CD4-positive, alpha-beta memory T cell (primary cell): ENCODE data around the gene BLID. TPM values are rescaled to one million over a fixed set of nuclear protein-coding genes. Genes with fewer than 3 reads are reported as not detected.

ENCODE experiments used
- CTCF ChIA-PET: fragments of 350-600 bp; sonication (Branson Sonifier 250); formaldehyde crosslinking; loops from one replicate; lab custom pipeline; 2021; ENCODE audit warnings: inconsistent platforms; ENCODE audit not compliant: partially characterized antibody; lab: Charles Lee
- POLR2A ChIA-PET: fragments of 350-600 bp; sonication (Branson Sonifier 250); formaldehyde crosslinking; loops from one replicate; lab custom pipeline; 2021; ENCODE audit not compliant: partially characterized antibody; lab: Charles Lee
- DNase-seq, 5 donors: peaks; one replicate each; pipeline versions ENCODE4 v3.0.0 to v3.0.0-alpha.2; 2020 to 2022; ENCODE audit warnings: mixed read lengths in 1 of 5
- H3K27ac ChIP-seq: one replicate; pipeline ENCODE4 v1.7.0; 2013; ENCODE audit warnings: low read depth, low read length
- H3K27me3 ChIP-seq: 2 replicates; pipeline ENCODE4 v1.7.0; 2013; ENCODE audit warnings: mild to moderate bottlenecking, low read length, moderate library complexity; ENCODE audit not compliant: insufficient read depth
- H3K36me3 ChIP-seq: 2 replicates; pipeline ENCODE4 v1.7.0; 2013; ENCODE audit warnings: mild to moderate bottlenecking, low read length, moderate library complexity; ENCODE audit not compliant: insufficient read depth
- H3K4me1 ChIP-seq: 2 replicates; pipeline ENCODE4 v1.7.0; 2013; ENCODE audit warnings: mild to moderate bottlenecking, low read length, moderate library complexity; ENCODE audit not compliant: insufficient read depth
- H3K4me3 ChIP-seq, 2 donors: one replicate each; pipeline ENCODE4 v1.7.0; 2013; ENCODE audit warnings: low read length in 2 of 2, mild to moderate bottlenecking in 1 of 2
- H3K9me3 ChIP-seq, 2 donors: one replicate each; pipeline ENCODE4 v1.7.0; 2013; ENCODE audit warnings: low read length in 2 of 2, control low read depth in 1 of 2; ENCODE audit not compliant: control insufficient read depth in 1 of 2
- H3K27ac Mint-ChIP-seq, 7 donors: one replicate each; pipeline ENCODE4 v1.8.0; 2020 to 2021; ENCODE audit warnings: mixed read lengths in 7 of 7, mild to moderate bottlenecking in 6 of 7, inconsistent platforms in 3 of 7, moderate library complexity in 3 of 7
- H3K27me3 Mint-ChIP-seq, 2 donors: one replicate each; pipeline ENCODE4 v1.8.0; 2020 to 2021; ENCODE audit warnings: mixed read lengths in 2 of 2
- H3K36me3 Mint-ChIP-seq, 2 donors: one replicate each; pipeline ENCODE4 v1.8.0; 2020 to 2021; ENCODE audit warnings: mixed read lengths in 2 of 2, inconsistent platforms in 1 of 2, mild to moderate bottlenecking in 1 of 2
- H3K4me1 Mint-ChIP-seq, 4 donors: one replicate each; pipeline ENCODE4 v1.8.0; 2020 to 2021; ENCODE audit warnings: mixed read lengths in 4 of 4, mild to moderate bottlenecking in 1 of 4
- H3K4me3 Mint-ChIP-seq, 8 donors: one replicate each; pipeline ENCODE4 v1.8.0; 2020 to 2021; ENCODE audit warnings: mixed read lengths in 8 of 8, mild to moderate bottlenecking in 7 of 8, moderate library complexity in 6 of 8, inconsistent platforms in 3 of 8
- H3K9me3 Mint-ChIP-seq, 8 donors: one replicate each; pipeline ENCODE4 v1.8.0; 2020 to 2021; ENCODE audit warnings: mixed read lengths in 8 of 8, mild to moderate bottlenecking in 5 of 8, inconsistent platforms in 3 of 8, moderate library complexity in 1 of 8
- intact Hi-C: fragments of 100-400 bp; cut with micrococcal nuclease; formaldehyde crosslinking; loops from one replicate; pipeline ENCODE4 v1.15.1; 2023
- polyA plus RNA-seq, 2 donors: library from polyadenylated mRNA; unstranded; fragments of 300-500 nt; fragmentation: Illumina TruSeq; gene quantifications; one replicate each; pipeline ENCODE4 v1.2.3, GENCODE V29; 2021
- total RNA-seq, 2 experiments: library from RNA; stranded (reverse); gene quantifications; one replicate each; pipeline ENCODE4 v1.2.3, GENCODE V29; 2021

BLID gene
- total and polyA plus RNA-seq, 4 experiments from 2014 or later, result not detected

- Histone ChIP-seq H3K27me3 (no peaks in the 10 kb centered on the region), H3K4me1 (no peaks in the 10 kb centered on the region), H3K36me3 (no peaks in the 10 kb centered on the region), H3K27ac (no peak overlapping the region), H3K9me3 (no peaks in the 10 kb centered on the region), H3K4me3 (no peak overlapping the region)
- no peak for DNase-seq
- Mint-ChIP-seq H3K27me3 (peaks cover 11 to 13% of the 10 kb centered on the region in 2 donors), H3K4me3 (no peak overlapping the region), H3K4me1 (no peaks in the 10 kb centered on the region), H3K36me3 (no peaks in the 10 kb centered on the region), H3K9me3 (peaks cover 0 to 8% (median 0%) of the 10 kb centered on the region in 8 donors), H3K27ac (no peak overlapping the region)
- intact Hi-C loops, result no loop called here
- ChIA-PET POLR2A (no interaction called here), CTCF (no interaction called here)
Measured at GRCh38 chr11:122093731-122094275, 22.2 kb downstream of the BLID start.

- POLR2A ChIA-PET, result no interaction called here
- intact Hi-C loops, result no loop called here
- no peak overlapping the region for H3K27ac ChIP-seq
Measured at GRCh38 chr11:122091835-122092234, 24.2 kb downstream of the BLID start.

GRCh38 chr11:122089111-122089510, 26.9 kb downstream of the BLID start:
- Histone ChIP-seq H3K4me1 (no peaks in the 10 kb centered on the region), H3K4me3 (no peak overlapping the region), H3K36me3 (no peaks in the 10 kb centered on the region), H3K27ac (no peak overlapping the region), H3K27me3 (no peaks in the 10 kb centered on the region), H3K9me3 (no peaks in the 10 kb centered on the region)
- no peaks in the 10 kb centered on the region for H3K36me3 Mint-ChIP-seq
- DNase-seq, result no peak
- H3K27ac Mint-ChIP-seq, result no peak overlapping the region
- H3K27me3 Mint-ChIP-seq, result peaks cover 1 to 13% of the 10 kb centered on the region in 2 donors
- no peaks in the 10 kb centered on the region for H3K4me1 Mint-ChIP-seq
- no peak overlapping the region for H3K4me3 Mint-ChIP-seq
- ChIA-PET POLR2A (no interaction called here), CTCF (no interaction called here)
- peaks cover 0 to 4% (median 0%) of the 10 kb centered on the region in 8 donors for H3K9me3 Mint-ChIP-seq
- intact Hi-C loops, result no loop called here

More at GRCh38 chr11:122091835-122092234, 24.2 kb downstream of the BLID start:
- CTCF ChIA-PET, result no interaction called here
- Mint-ChIP-seq H3K27me3 (peaks cover 7% of the 10 kb centered on the region in 2 donors), H3K9me3 (peaks cover 0 to 8% (median 0%) of the 10 kb centered on the region in 8 donors), H3K36me3 (no peaks in the 10 kb centered on the region), H3K27ac (no peak overlapping the region), H3K4me3 (no peak overlapping the region), H3K4me1 (no peaks in the 10 kb centered on the region)
- no peaks in the 10 kb centered on the region for H3K27me3 ChIP-seq
- DNase-seq, result no peak
- no peak overlapping the region for H3K4me3 ChIP-seq
- H3K4me1 ChIP-seq, result no peaks in the 10 kb centered on the region
- no peaks in the 10 kb centered on the region for H3K9me3 ChIP-seq
- H3K36me3 ChIP-seq, result no peaks in the 10 kb centered on the region

- H3K4me1 Mint-ChIP-seq, result no peaks in the 10 kb centered on the region
- peaks cover 0 to 6% (median 0%) of the 10 kb centered on the region in 8 donors for H3K9me3 Mint-ChIP-seq
- Histone ChIP-seq H3K27me3 (no peaks in the 10 kb centered on the region), H3K36me3 (no peaks in the 10 kb centered on the region), H3K9me3 (no peaks in the 10 kb centered on the region), H3K4me3 (no peak overlapping the region), H3K4me1 (no peaks in the 10 kb centered on the region), H3K27ac (no peak overlapping the region)
- H3K27ac Mint-ChIP-seq, result no peak overlapping the region
- no peaks in the 10 kb centered on the region for H3K36me3 Mint-ChIP-seq
- H3K4me3 Mint-ChIP-seq, result no peak overlapping the region
- POLR2A ChIA-PET, result no interaction called here
- DNase-seq, result no peak
- peaks cover 1 to 8% of the 10 kb centered on the region in 2 donors for H3K27me3 Mint-ChIP-seq
- CTCF ChIA-PET, result no interaction called here
- intact Hi-C loops, result no loop called here
Measured at GRCh38 chr11:122085712-122086111, 30.3 kb downstream of the BLID start.

- ChIA-PET CTCF (no interaction called here), POLR2A (no interaction called here)
- no peaks in the 10 kb centered on the region for H3K4me1 ChIP-seq
- H3K36me3 ChIP-seq, result no peaks in the 10 kb centered on the region
- H3K4me3 Mint-ChIP-seq, result no peak overlapping the region
- no peak overlapping the region for H3K27ac Mint-ChIP-seq
- no peaks in the 10 kb centered on the region for H3K4me1 Mint-ChIP-seq
- intact Hi-C loops, result no loop called here
- no peaks in the 10 kb centered on the region for H3K27me3 ChIP-seq
- no peak overlapping the region for H3K27ac ChIP-seq
- H3K9me3 ChIP-seq, result no peaks in the 10 kb centered on the region
- peaks cover 0 to 6% (median 0%) of the 10 kb centered on the region in 8 donors for H3K9me3 Mint-ChIP-seq
- H3K36me3 Mint-ChIP-seq, result no peaks in the 10 kb centered on the region
- no peak for DNase-seq
- H3K27me3 Mint-ChIP-seq, result peaks cover 1 to 8% of the 10 kb centered on the region in 2 donors
- H3K4me3 ChIP-seq, result no peak overlapping the region
Measured at GRCh38 chr11:122085264-122085663, 30.8 kb downstream of the BLID start.

GRCh38 chr11:122082205-122082604, 33.8 kb downstream of the BLID start:
- DNase-seq, result no peak
- Mint-ChIP-seq H3K36me3 (no peaks in the 10 kb centered on the region), H3K27me3 (peaks cover 0 to 9% of the 10 kb centered on the region in 2 donors), H3K9me3 (peaks cover 0 to 6% (median 0%) of the 10 kb centered on the region in 8 donors), H3K27ac (no peak overlapping the region), H3K4me1 (no peaks in the 10 kb centered on the region), H3K4me3 (no peak overlapping the region)
- CTCF ChIA-PET, result no interaction called here
- Histone ChIP-seq H3K27ac (no peak overlapping the region), H3K4me3 (no peak overlapping the region), H3K36me3 (no peaks in the 10 kb centered on the region), H3K9me3 (no peaks in the 10 kb centered on the region), H3K4me1 (no peaks in the 10 kb centered on the region), H3K27me3 (no peaks in the 10 kb centered on the region)
- POLR2A ChIA-PET, result no interaction called here
- intact Hi-C loops, result no loop called here

- POLR2A ChIA-PET, result no interaction called here
- no peaks in the 10 kb centered on the region for H3K4me1 Mint-ChIP-seq
- peaks cover 0 to 7% of the 10 kb centered on the region in 2 donors for H3K27me3 Mint-ChIP-seq
Measured at GRCh38 chr11:122081073-122081472, 34.9 kb downstream of the BLID start.

More at GRCh38 chr11:122081073-122081472, 34.9 kb downstream of the BLID start:
- no peaks in the 10 kb centered on the region for H3K36me3 ChIP-seq
- no peaks in the 10 kb centered on the region for H3K9me3 ChIP-seq
- Mint-ChIP-seq H3K36me3 (no peaks in the 10 kb centered on the region), H3K9me3 (peaks cover 0 to 6% (median 0%) of the 10 kb centered on the region in 8 donors), H3K4me3 (no peak overlapping the region), H3K27ac (no peak overlapping the region)
- intact Hi-C loops, result no loop called here
- no peak overlapping the region for H3K27ac ChIP-seq
- H3K4me3 ChIP-seq, result no peak overlapping the region
- DNase-seq, result no peak
- no peaks in the 10 kb centered on the region for H3K27me3 ChIP-seq
- H3K4me1 ChIP-seq, result no peaks in the 10 kb centered on the region
- CTCF ChIA-PET, result no interaction called here
